Natural killer cell (primary cell): ENCODE data around the gene KANK2. TPM values are rescaled to one million over a fixed set of nuclear protein-coding genes. Genes with fewer than 3 reads are reported as not detected.
A peak's percentile ranks its signal among the peaks of the same experiment; 100 is the strongest.

Experiments
- ATAC-seq, 3 donors: fragments of 150-1000 bp in 2 of 3; fragments of 200-7000 bp in 1 of 3; cut with Tn5 transposase; 1 replicate in 1 of 3; 2 replicates in 2 of 3; pipeline ENCODE4 v1.10.0; 2021; ENCODE audit warnings: mild to moderate bottlenecking in 2 of 3, moderate library complexity in 2 of 3
- DNase-seq, 2 donors: peaks; one replicate each; pipeline versions ENCODE4 v3.0.0 to v3.0.0-alpha.2; 2013 to 2021; ENCODE audit warnings: mixed read lengths in 1 of 2
- H3K27ac ChIP-seq: one replicate; pipeline ENCODE4 v1.5.1; 2013; ENCODE audit warnings: mild to moderate bottlenecking, low read length
- H3K27me3 ChIP-seq: one replicate; pipeline ENCODE4 v1.6.1; 2013; ENCODE audit warnings: low read length; ENCODE audit not compliant: control insufficient read depth, insufficient read depth
- H3K36me3 ChIP-seq: one replicate; pipeline ENCODE4 v1.6.1; 2013; ENCODE audit warnings: low read length; ENCODE audit not compliant: control insufficient read depth, insufficient read depth
- H3K4me1 ChIP-seq: one replicate; pipeline ENCODE4 v1.6.1; 2013; ENCODE audit warnings: low read length; ENCODE audit not compliant: control insufficient read depth, insufficient read depth
- H3K4me3 ChIP-seq: one replicate; pipeline ENCODE4 v1.5.1; 2013; ENCODE audit warnings: low read length
- H3K9me3 ChIP-seq: one replicate; pipeline ENCODE4 v1.6.1; 2013; ENCODE audit warnings: low read length; ENCODE audit not compliant: control insufficient read depth, insufficient read depth
- H3K27ac Mint-ChIP-seq, 2 donors: one replicate each; pipeline ENCODE4 v1.8.0; 2022; ENCODE audit warnings: mild to moderate bottlenecking in 2 of 2, mixed read lengths in 2 of 2, moderate library complexity in 1 of 2
- H3K27me3 Mint-ChIP-seq, 2 donors: one replicate each; pipeline ENCODE4 v1.8.0; 2022; ENCODE audit warnings: low read depth in 2 of 2, mixed read lengths in 2 of 2
- H3K36me3 Mint-ChIP-seq: one replicate; pipeline ENCODE4 v1.8.0; 2022; ENCODE audit warnings: mixed read lengths
- H3K4me1 Mint-ChIP-seq, 2 donors: one replicate each; pipeline ENCODE4 v1.8.0; 2022; ENCODE audit warnings: mixed read lengths in 2 of 2
- H3K4me3 Mint-ChIP-seq: one replicate; pipeline ENCODE4 v1.8.0; 2022; ENCODE audit warnings: mild to moderate bottlenecking, moderate library complexity, mixed read lengths
- H3K9me3 Mint-ChIP-seq, 2 donors: one replicate each; pipeline ENCODE4 v1.8.0; 2022; ENCODE audit warnings: mixed read lengths in 2 of 2
- CTCF ChIP-seq: fragments of 200-600 bp; IDR thresholded peaks from one replicate; pipeline ENCODE4 v1.8.0; 2022; ENCODE audit warnings: antibody characterized with exemption
- WGBS: methylation state at CpG from one replicate; pipeline ENCODE4 v1.1.7; 2013; ENCODE audit warnings: missing lambda C conversion rate; ENCODE audit not compliant: insufficient coverage; 5-methylcytosine and 5-hydroxymethylcytosine counted together
- intact Hi-C: fragments of 100-400 bp; cut with micrococcal nuclease; formaldehyde crosslinking; loops from one replicate; pipeline ENCODE4 v1.14.2; 2022
- total RNA-seq, 4 donors: library from RNA; stranded (reverse); fragments of 120-200 nt in 1 of 4; gene quantifications; one replicate each; pipeline versions ENCODE4 v1.2.3 to v1.2.4, GENCODE V29; 2013 to 2022

Gene KANK2
- total RNA-seq, 3 donors from 2014 or later (not counting 1 experiment from before 2014, with no cell fraction given) = 0.82 to 1.3 (median 0.85) TPM

DNA sequence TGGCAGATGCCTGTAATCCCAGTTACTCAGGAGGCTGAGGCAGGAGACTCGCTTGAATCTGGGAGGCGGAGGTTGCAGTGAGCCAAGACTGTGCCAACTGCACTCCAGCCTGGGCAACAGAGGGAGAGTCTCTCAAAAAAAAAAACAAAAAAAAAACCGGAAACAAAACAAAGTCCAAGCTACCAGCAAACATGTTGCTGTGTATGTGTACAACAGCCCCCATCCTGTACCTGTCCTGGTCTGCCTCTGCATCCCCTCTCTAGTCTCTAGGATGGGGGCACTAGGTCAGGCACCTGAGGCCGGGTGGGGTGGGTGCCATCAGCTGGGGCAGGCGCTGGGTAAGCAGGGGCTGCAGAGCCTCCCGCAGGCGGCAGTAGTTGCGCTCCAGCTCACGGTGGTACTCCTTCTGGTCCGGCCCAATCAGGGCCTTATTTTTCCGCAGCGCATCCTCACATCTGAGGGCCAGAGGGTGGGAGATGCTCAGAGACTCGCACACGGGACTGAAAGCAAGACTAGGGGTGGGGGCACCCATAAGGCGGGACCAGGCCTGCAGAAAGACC is 2.8 kb upstream of the KANK2 start:
- Histone ChIP-seq H3K9me3 (no peaks in the 10 kb centered on the region), H3K4me3 (no peak overlapping the region), H3K27me3 (no peaks in the 10 kb centered on the region), H3K27ac (no peak overlapping the region), H3K4me1 (peaks cover 13% of the 10 kb centered on the region), H3K36me3 (no peaks in the 10 kb centered on the region)
- Mint-ChIP-seq H3K9me3 (no peaks in the 10 kb centered on the region), H3K4me1 (peaks cover 0 to 29% of the 10 kb centered on the region in 2 donors), H3K36me3 (no peaks in the 10 kb centered on the region), H3K27ac (no peak overlapping the region), H3K27me3 (peaks cover 0 to 12% of the 10 kb centered on the region in 2 donors), H3K4me3 (no peak overlapping the region)
- 91% methylated on average over 15 of the region's 15 CpGs for WGBS
- intact Hi-C loops = no loop called here
- TF ChIP-seq CTCF = no peak
- ATAC-seq = no peak
- no peak for DNase-seq

DNA sequence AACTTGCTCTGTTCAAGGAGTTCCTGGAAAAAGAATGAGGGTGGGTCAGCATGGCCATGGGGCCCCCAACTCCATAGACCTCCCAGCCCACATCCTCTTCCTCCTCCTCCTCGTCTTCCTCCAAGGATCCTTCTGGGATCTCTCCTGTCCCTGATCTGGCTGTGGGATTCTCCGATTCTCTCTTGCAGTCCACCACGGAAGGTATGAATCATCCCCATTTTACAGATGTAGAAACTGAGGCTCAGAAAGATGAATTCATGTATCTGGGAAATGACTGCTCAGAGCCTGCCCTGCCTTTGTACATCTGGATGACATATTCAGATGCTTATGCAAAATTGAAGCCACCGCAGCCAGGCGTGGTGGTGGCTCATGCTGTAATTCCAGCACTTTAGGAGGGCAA is 2.2 kb upstream of the KANK2 start:
- Mint-ChIP-seq H3K27me3 (peaks cover 0 to 12% of the 10 kb centered on the region in 2 donors), H3K9me3 (no peaks in the 10 kb centered on the region), H3K4me3 (peak overlapping the region; percentile 47), H3K27ac (no peak overlapping the region), H3K4me1 (peaks cover 0 to 29% of the 10 kb centered on the region in 2 donors), H3K36me3 (no peaks in the 10 kb centered on the region)
- Histone ChIP-seq H3K9me3 (no peaks in the 10 kb centered on the region), H3K4me1 (peaks cover 13% of the 10 kb centered on the region), H3K36me3 (no peaks in the 10 kb centered on the region), H3K27me3 (no peaks in the 10 kb centered on the region), H3K4me3 (no peak overlapping the region), H3K27ac (no peak overlapping the region)
- intact Hi-C loops = no loop called here
- TF ChIP-seq CTCF = no peak
- WGBS = 82% methylated on average over 5 of the region's 5 CpGs
- DNase-seq = no peak
- no peak for ATAC-seq

GRCh38 chr19:11198769-11199424 is 1.6 kb upstream of the KANK2 start:
- WGBS = 90% methylated on average over 7 of the region's 7 CpGs
- intact Hi-C loops = no loop called here

More at GRCh38 chr19:11198769-11199424, 1.6 kb upstream of the KANK2 start:
- no peak for TF ChIP-seq CTCF
- Mint-ChIP-seq H3K36me3 (no peaks in the 10 kb centered on the region), H3K9me3 (no peaks in the 10 kb centered on the region), H3K4me3 (peak overlapping the region; percentile 88), H3K4me1 (peaks cover 0 to 24% of the 10 kb centered on the region in 2 donors), H3K27me3 (peaks cover 0 to 8% of the 10 kb centered on the region in 2 donors), H3K27ac (no peak overlapping the region)
- H3K36me3 ChIP-seq = no peaks in the 10 kb centered on the region
- H3K9me3 ChIP-seq = no peaks in the 10 kb centered on the region
- peaks cover 13% of the 10 kb centered on the region for H3K4me1 ChIP-seq
- H3K27ac ChIP-seq = no peak overlapping the region
- H3K27me3 ChIP-seq = no peaks in the 10 kb centered on the region
- DNase-seq (no peak), ATAC-seq (no peak)
- H3K4me3 ChIP-seq = no peak overlapping the region
